Measurements from ENCODE around the gene COPE. TPM values are rescaled to one million over a fixed set of nuclear protein-coding genes. Genes with fewer than 3 reads are reported as not detected.
A peak's percentile ranks its signal among the peaks of the same experiment; 100 is the strongest.

COPE gene
- total RNA-seq, 1 donor, result 179 TPM

GRCh38 chr19:18853755-18854427 is 65.3 kb downstream of the COPE start:
- TF ChIP-seq CTCF (IDR thresholded peaks at IDR 0.05; ENCODE audit: extremely low read depth, low read depth, low read length), result no peak
- H3K4me2 ChIP-seq (ENCODE audit: insufficient read depth, low read length), result no peak overlapping the region
- no peaks in the 10 kb centered on the region for H3K27me3 ChIP-seq (ENCODE audit: insufficient read depth, low read length)
- no peak overlapping the region for H3K4me3 ChIP-seq (ENCODE audit: insufficient read depth, low read length)
- no peak overlapping the region for H2AFZ ChIP-seq (ENCODE audit: low read length)
- peak; percentile 89 for DNase-seq (ENCODE audit: insufficient read length, low spot score, missing footprints)
- peaks cover 85% of the 10 kb centered on the region for H3K36me3 ChIP-seq (ENCODE audit: insufficient read depth, low read length)
- H3K79me2 ChIP-seq (ENCODE audit: insufficient read depth, low read length), result peaks cover 79% of the 10 kb centered on the region
- H3K27ac ChIP-seq (ENCODE audit: low read depth, low read length), result no peak overlapping the region
- no peaks in the 10 kb centered on the region for H3K9me3 ChIP-seq (ENCODE audit: low read depth, low read length)
- peaks cover 11% of the 10 kb centered on the region for H3K4me1 ChIP-seq (ENCODE audit: insufficient read depth, low read length)
- peaks cover 62% of the 10 kb centered on the region for H4K20me1 ChIP-seq (ENCODE audit: insufficient read depth, low read length)

- no peaks in the 10 kb centered on the region for H3K9me3 ChIP-seq (ENCODE audit: low read depth, low read length)
- peaks cover 67% of the 10 kb centered on the region for H4K20me1 ChIP-seq (ENCODE audit: insufficient read depth, low read length)
- H3K27ac ChIP-seq (ENCODE audit: low read depth, low read length), result no peak overlapping the region
- H3K4me3 ChIP-seq (ENCODE audit: insufficient read depth, low read length), result no peak overlapping the region
- peaks cover 23% of the 10 kb centered on the region for H3K4me1 ChIP-seq (ENCODE audit: insufficient read depth, low read length)
- H3K79me2 ChIP-seq (ENCODE audit: insufficient read depth, low read length), result peaks cover 82% of the 10 kb centered on the region
- H3K27me3 ChIP-seq (ENCODE audit: insufficient read depth, low read length), result no peaks in the 10 kb centered on the region
- no peak overlapping the region for H2AFZ ChIP-seq (ENCODE audit: low read length)
- TF ChIP-seq CTCF (IDR thresholded peaks at IDR 0.05; ENCODE audit: extremely low read depth, low read depth, low read length), result no peak
- H3K4me2 ChIP-seq (ENCODE audit: insufficient read depth, low read length), result no peak overlapping the region
- DNase-seq (ENCODE audit: insufficient read length, low spot score, missing footprints), result no peak
- peaks cover 75% of the 10 kb centered on the region for H3K36me3 ChIP-seq (ENCODE audit: insufficient read depth, low read length)
These were observed 66.5 kb downstream of the COPE start for GRCh38 chr19:18852648-18853047.

GRCh38 chr19:18851673-18852325 is 67.4 kb downstream of the COPE start:
- Histone ChIP-seq H3K79me2 (ENCODE audit: insufficient read depth, low read length) (peaks cover 89% of the 10 kb centered on the region), H3K27ac (ENCODE audit: low read depth, low read length) (no peak overlapping the region), H3K27me3 (ENCODE audit: insufficient read depth, low read length) (no peaks in the 10 kb centered on the region), H4K20me1 (ENCODE audit: insufficient read depth, low read length) (peaks cover 72% of the 10 kb centered on the region), H3K4me3 (ENCODE audit: insufficient read depth, low read length) (no peak overlapping the region), H2AFZ (ENCODE audit: low read length) (no peak overlapping the region), H3K4me2 (ENCODE audit: insufficient read depth, low read length) (no peak overlapping the region), H3K4me1 (ENCODE audit: insufficient read depth, low read length) (peaks cover 28% of the 10 kb centered on the region), H3K36me3 (ENCODE audit: insufficient read depth, low read length) (peaks cover 70% of the 10 kb centered on the region), H3K9me3 (ENCODE audit: low read depth, low read length) (no peaks in the 10 kb centered on the region)
- peak; percentile 62 for DNase-seq (ENCODE audit: insufficient read length, low spot score, missing footprints)
- TF ChIP-seq CTCF (IDR thresholded peaks at IDR 0.05; ENCODE audit: extremely low read depth, low read depth, low read length), result no peak

Data from osteoblast (primary cell).